D721Med (cell line): ENCODE measurements around the gene TEX22.

Source experiments
- DNase-seq: peaks from one replicate; pipeline ENCODE4 v3.0.0; 2011; ENCODE audit warnings: low spot score; ENCODE audit not compliant: insufficient read length
- FAIRE-seq: peaks from 2 replicates; lab custom pipeline; 2011; peaks lifted over from hg19 to GRCh38; lab: Jason Lieb, UNC
- CTCF ChIP-seq: IDR thresholded peaks from 2 replicates; pipeline ENCODE4 v1.5.1; 2012; ENCODE audit warnings: mild to moderate bottlenecking, control low read depth; ENCODE audit not compliant: insufficient read depth; ENCODE audit errors: missing control alignments

Gene TEX22

GRCh38 chr14:105448706-105449111 lies 50.4 kb downstream of the TEX22 start:
- FAIRE-seq: no peak
- TF ChIP-seq CTCF: peak; percentile 58
- DNase-seq: peak; percentile 83

- no peak for TF ChIP-seq CTCF
- DNase-seq (no peak), FAIRE-seq (no peak)
Observed at GRCh38 chr14:105449276-105450122, 51.2 kb downstream of the TEX22 start.

GRCh38 chr14:105450123-105450505 lies 51.8 kb downstream of the TEX22 start:
- no peak for FAIRE-seq
- DNase-seq: no peak
- no peak for TF ChIP-seq CTCF

GRCh38 chr14:105450864-105451720 lies 52.8 kb downstream of the TEX22 start:
- DNase-seq (no peak), FAIRE-seq (no peak)
- no peak for TF ChIP-seq CTCF

GRCh38 chr14:105452963-105453362 lies 54.6 kb downstream of the TEX22 start:
- FAIRE-seq (no peak), DNase-seq (no peak)
- TF ChIP-seq CTCF: no peak

GRCh38 chr14:105453847-105454246 lies 55.5 kb downstream of the TEX22 start:
- no peak for TF ChIP-seq CTCF
- FAIRE-seq: no peak

More at GRCh38 chr14:105453847-105454246, 55.5 kb downstream of the TEX22 start:
- DNase-seq: no peak
